H9 (cell line): ENCODE results near the gene COL27A1. TPM values are rescaled to one million over a fixed set of nuclear protein-coding genes. Genes with fewer than 3 reads are reported as not detected.

ENCODE experiments used
- DNase-seq: peaks from one replicate; pipeline ENCODE4 v3.0.0-alpha.2; 2017
- H2AFZ ChIP-seq: one replicate; pipeline ENCODE4 v1.6.1; 2013; ENCODE audit warnings: mild to moderate bottlenecking, low read length, control low read depth, moderate library complexity
- H2AK5ac ChIP-seq: 2 replicates; pipeline ENCODE4 v1.6.1; 2013; ENCODE audit warnings: low read length, control low read depth, mixed read lengths; ENCODE audit not compliant: insufficient read length
- H2BK120ac ChIP-seq: one replicate; pipeline ENCODE4 v1.6.1; 2013; ENCODE audit warnings: low read depth, mild to moderate bottlenecking, low read length, control low read depth, inconsistent platforms; ENCODE audit not compliant: poor library complexity, severe bottlenecking
- H2BK12ac ChIP-seq: 2 replicates; pipeline ENCODE4 v1.6.1; 2013; ENCODE audit warnings: low read length, control low read depth, mixed read lengths, low read depth; ENCODE audit not compliant: insufficient read length
- H2BK15ac ChIP-seq: 2 replicates; pipeline ENCODE4 v1.6.1; 2013; ENCODE audit warnings: low read depth, low read length, control low read depth
- H2BK20ac ChIP-seq: one replicate; pipeline ENCODE4 v1.6.1; 2013; ENCODE audit warnings: low read depth, mild to moderate bottlenecking, low read length, control low read depth, inconsistent platforms; ENCODE audit not compliant: poor library complexity, severe bottlenecking
- H2BK5ac ChIP-seq: 2 replicates; pipeline ENCODE4 v1.6.1; 2013; ENCODE audit warnings: low read length, control low read depth, mixed read lengths; ENCODE audit not compliant: insufficient read length
- H3K14ac ChIP-seq: 2 replicates; pipeline ENCODE4 v1.6.1; 2013; ENCODE audit warnings: low read length, control low read depth; ENCODE audit not compliant: insufficient read depth
- H3K18ac ChIP-seq: 2 replicates; pipeline ENCODE4 v1.6.1; 2013; ENCODE audit warnings: low read depth, mild to moderate bottlenecking, mixed read lengths, low read length, control low read depth; ENCODE audit not compliant: insufficient read length
- H3K23ac ChIP-seq: 2 replicates; pipeline ENCODE4 v1.6.1; 2013; ENCODE audit warnings: low read length, control low read depth, mixed read lengths, low read depth; ENCODE audit not compliant: insufficient read length
- H3K23me2 ChIP-seq: 2 replicates; pipeline ENCODE4 v1.6.1; 2013; ENCODE audit warnings: low read depth, mild to moderate bottlenecking, mixed read lengths, low read length, control low read depth; ENCODE audit not compliant: insufficient read length, poor library complexity, severe bottlenecking
- H3K27ac ChIP-seq: 2 replicates; pipeline ENCODE4 v1.5.1; 2013; ENCODE audit warnings: low read length, control low read depth, mixed read lengths, low read depth; ENCODE audit not compliant: insufficient read length
- H3K27me3 ChIP-seq: 2 replicates; pipeline ENCODE4 v1.6.1; 2013; ENCODE audit warnings: low read length, control low read depth, inconsistent platforms; ENCODE audit not compliant: insufficient read depth
- H3K4ac ChIP-seq: 2 replicates; pipeline ENCODE4 v1.6.1; 2013; ENCODE audit warnings: low read depth, mild to moderate bottlenecking, control low read depth, inconsistent platforms, low read length, moderate library complexity
- H3K4me1 ChIP-seq: 2 replicates; pipeline ENCODE4 v1.6.1; 2013; ENCODE audit warnings: low read length, control low read depth, inconsistent platforms; ENCODE audit not compliant: insufficient read depth
- H3K4me2 ChIP-seq: 2 replicates; pipeline ENCODE4 v1.6.1; 2013; ENCODE audit warnings: low read length, control low read depth, mixed read lengths; ENCODE audit not compliant: insufficient read length, insufficient read depth
- H3K56ac ChIP-seq: 2 replicates; pipeline ENCODE4 v1.6.1; 2013; ENCODE audit warnings: low read depth, mild to moderate bottlenecking, mixed read lengths, low read length, control low read depth; ENCODE audit not compliant: insufficient read length
- H3K79me1 ChIP-seq: 2 replicates; pipeline ENCODE4 v1.6.1; 2013; ENCODE audit warnings: low read depth, mild to moderate bottlenecking, moderate library complexity, low read length, control low read depth, inconsistent platforms; ENCODE audit not compliant: insufficient read depth, poor library complexity, severe bottlenecking
- H3K79me2 ChIP-seq: 2 replicates; pipeline ENCODE4 v1.6.1; 2013; ENCODE audit warnings: low read length, control low read depth, inconsistent platforms; ENCODE audit not compliant: insufficient read depth
- H3K9ac ChIP-seq: 2 replicates; pipeline ENCODE4 v1.6.1; 2013; ENCODE audit warnings: low read length, control low read depth, mixed read lengths; ENCODE audit not compliant: insufficient read length; ENCODE audit errors: extremely low read depth
- H3K9me3 ChIP-seq: one replicate; pipeline ENCODE4 v1.6.1; 2013; ENCODE audit warnings: low read depth, low read length, inconsistent platforms; ENCODE audit not compliant: control insufficient read depth
- H3T11ph ChIP-seq: one replicate; pipeline ENCODE4 v1.6.1; 2013; ENCODE audit warnings: mild to moderate bottlenecking, low read length, control low read depth, inconsistent platforms
- H4K20me1 ChIP-seq: one replicate; pipeline ENCODE4 v1.6.1; 2013; ENCODE audit not compliant: control insufficient read depth, insufficient read length, insufficient read depth
- H4K5ac ChIP-seq: 2 replicates; pipeline ENCODE4 v1.6.1; 2013; ENCODE audit warnings: low read depth, mild to moderate bottlenecking, mixed read lengths, low read length, control low read depth; ENCODE audit not compliant: insufficient read length
- H4K8ac ChIP-seq: replicated peaks from 2 replicates; pipeline ENCODE4 v1.6.1; 2013; ENCODE audit warnings: low read length, control low read depth, mixed read lengths, low read depth; ENCODE audit not compliant: insufficient read length
- H4K91ac ChIP-seq: 2 replicates; pipeline ENCODE4 v1.6.1; 2013; ENCODE audit warnings: low read depth, mild to moderate bottlenecking, moderate library complexity, mixed read lengths, low read length, control low read depth; ENCODE audit not compliant: insufficient read length
- H3K27ac Mint-ChIP-seq, 3 experiments: 2 replicates in 2 of 3; 3 replicates in 1 of 3; pipeline ENCODE4 v1.8.0; 2020 to 2021; ENCODE audit warnings: mixed read lengths in 3 of 3, mild to moderate bottlenecking in 1 of 3, moderate library complexity in 1 of 3
- H3K27me3 Mint-ChIP-seq: 2 replicates; pipeline ENCODE4 v1.8.0; 2021; ENCODE audit warnings: low read depth, mild to moderate bottlenecking, moderate library complexity, mixed read lengths
- H3K36me3 Mint-ChIP-seq, 3 experiments: 2 replicates in 2 of 3; 3 replicates in 1 of 3; pipeline ENCODE4 v1.8.0; 2020 to 2021; ENCODE audit warnings: low read depth in 3 of 3, mixed read lengths in 3 of 3; ENCODE audit not compliant: insufficient read depth in 1 of 3
- H3K4me1 Mint-ChIP-seq, 2 experiments: 2 replicates each; pipeline ENCODE4 v1.8.0; 2020; ENCODE audit warnings: mixed read lengths in 2 of 2
- H3K4me3 Mint-ChIP-seq, 2 experiments: 2 replicates in 1 of 2; 3 replicates in 1 of 2; pipeline ENCODE4 v1.8.0; 2020 to 2021; ENCODE audit warnings: mild to moderate bottlenecking in 2 of 2, mixed read lengths in 2 of 2, moderate library complexity in 1 of 2
- H3K9me3 Mint-ChIP-seq, 2 experiments: 2 replicates in 1 of 2; 3 replicates in 1 of 2; pipeline ENCODE4 v1.8.0; 2020; ENCODE audit warnings: mild to moderate bottlenecking in 2 of 2, mixed read lengths in 2 of 2, moderate library complexity in 1 of 2
- WGBS: extraction: QIAGEN DNeasy Blood & Tissue Kit; methylation state at CpG from one replicate; pipeline ENCODE4 v1.1.7; 2013; ENCODE audit warnings: missing lambda C conversion rate, low lambda C conversion rate, mixed read lengths; ENCODE audit not compliant: insufficient read length; ENCODE audit errors: extremely low coverage; 5-methylcytosine and 5-hydroxymethylcytosine counted together
- total RNA-seq: library from RNA; stranded (reverse); gene quantifications from 2 replicates; pipeline ENCODE4 v1.2.1, GENCODE V29; 2021
- TF ChIP-seq, protein P1 (sequence below): fragments of 200-600 bp; sonication (generic); conservative IDR thresholded peaks from 3 replicates; pipeline ENCODE4 v1.8.0; 2021; ENCODE audit warnings: antibody characterized with exemption, mild to moderate bottlenecking

COL27A1 gene
- total RNA-seq, 1 experiment from 2014 or later: 17.9 TPM

DNA sequence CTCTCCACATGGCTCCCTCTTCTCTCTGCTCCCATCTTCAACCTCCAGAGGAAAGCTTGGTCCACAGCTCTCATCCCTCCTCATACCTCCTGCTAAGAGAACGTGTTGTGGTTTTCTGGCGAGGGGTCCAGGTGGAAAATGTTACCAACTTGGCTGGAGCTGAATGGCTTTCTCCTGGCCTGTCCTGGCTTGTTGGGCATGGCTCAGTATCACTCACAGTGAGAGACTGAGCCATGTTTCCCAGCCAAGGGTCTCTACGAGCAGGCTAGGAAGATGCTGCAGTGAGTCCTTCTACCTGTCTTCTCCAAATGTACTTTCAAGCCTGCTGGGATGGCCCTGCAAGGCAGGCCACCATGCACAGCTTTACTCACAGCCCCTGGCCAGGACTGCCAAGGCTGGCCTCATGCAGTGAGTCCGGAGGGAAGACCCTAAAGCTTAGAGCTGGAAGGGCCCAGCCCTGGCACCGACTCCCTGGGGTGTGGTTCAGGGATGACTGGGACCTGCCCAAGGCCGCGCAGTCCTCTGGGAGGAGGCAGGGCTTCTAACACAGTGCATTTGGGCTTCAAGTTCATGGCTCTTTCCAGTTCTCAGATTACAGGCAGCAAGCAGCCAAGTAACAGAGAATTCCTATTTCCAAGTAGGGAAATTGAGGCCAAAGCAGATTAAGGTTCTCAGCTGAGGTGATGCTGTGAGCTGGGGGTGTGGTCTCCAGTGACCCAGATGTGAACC, 59.5 kb downstream of the COL27A1 start:
- Mint-ChIP-seq H3K36me3 (peaks cover 0 to 12% (median 0%) of the 10 kb centered on the region in 3 experiments; a peak in 3 of 7 replicates), H3K4me3 (no peak overlapping the region), H3K4me1 (peaks cover 0 to 13% of the 10 kb centered on the region in 2 experiments; a peak in 2 of 4 replicates), H3K27me3 (no peaks in the 10 kb centered on the region), H3K27ac (no peak overlapping the region), H3K9me3 (no peaks in the 10 kb centered on the region)
- Histone ChIP-seq H3K4me2 (no peak overlapping the region), H3K23ac (no peak overlapping the region), H3T11ph (no peak overlapping the region), H3K14ac (no peak overlapping the region), H4K5ac (no peak overlapping the region), H2BK15ac (no peak overlapping the region), H3K4ac (no peak overlapping the region), H3K27me3 (no peaks in the 10 kb centered on the region), H2AK5ac (no peak overlapping the region), H2BK5ac (no peak overlapping the region), H2AFZ (no peak overlapping the region), H2BK20ac (no peak overlapping the region), H3K79me2 (no peaks in the 10 kb centered on the region), H3K27ac (no peak overlapping the region), H3K9ac (no peak overlapping the region), H3K9me3 (no peaks in the 10 kb centered on the region), H3K23me2 (no peaks in the 10 kb centered on the region), H2BK12ac (no peak overlapping the region), H3K18ac (no peak overlapping the region), H3K79me1 (no peaks in the 10 kb centered on the region), H3K56ac (no peak overlapping the region), H2BK120ac (no peak overlapping the region), H4K20me1 (no peaks in the 10 kb centered on the region), H4K8ac (no peak overlapping the region), H3K4me1 (no peaks in the 10 kb centered on the region), H4K91ac (no peak overlapping the region)
- DNase-seq: no peak
- no CpG with 5 or more reads among the region's 7 CpGs for WGBS
- TF ChIP-seq, protein P1, sequence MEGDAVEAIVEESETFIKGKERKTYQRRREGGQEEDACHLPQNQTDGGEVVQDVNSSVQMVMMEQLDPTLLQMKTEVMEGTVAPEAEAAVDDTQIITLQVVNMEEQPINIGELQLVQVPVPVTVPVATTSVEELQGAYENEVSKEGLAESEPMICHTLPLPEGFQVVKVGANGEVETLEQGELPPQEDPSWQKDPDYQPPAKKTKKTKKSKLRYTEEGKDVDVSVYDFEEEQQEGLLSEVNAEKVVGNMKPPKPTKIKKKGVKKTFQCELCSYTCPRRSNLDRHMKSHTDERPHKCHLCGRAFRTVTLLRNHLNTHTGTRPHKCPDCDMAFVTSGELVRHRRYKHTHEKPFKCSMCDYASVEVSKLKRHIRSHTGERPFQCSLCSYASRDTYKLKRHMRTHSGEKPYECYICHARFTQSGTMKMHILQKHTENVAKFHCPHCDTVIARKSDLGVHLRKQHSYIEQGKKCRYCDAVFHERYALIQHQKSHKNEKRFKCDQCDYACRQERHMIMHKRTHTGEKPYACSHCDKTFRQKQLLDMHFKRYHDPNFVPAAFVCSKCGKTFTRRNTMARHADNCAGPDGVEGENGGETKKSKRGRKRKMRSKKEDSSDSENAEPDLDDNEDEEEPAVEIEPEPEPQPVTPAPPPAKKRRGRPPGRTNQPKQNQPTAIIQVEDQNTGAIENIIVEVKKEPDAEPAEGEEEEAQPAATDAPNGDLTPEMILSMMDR: no peak
